MM.1S (cell line): ENCODE results near the gene CCIN.

Experiments used
- EZH2 ChIP-seq: fragments of 300-600 bp; sonication (generic); optimal IDR thresholded peaks from 2 replicates; pipeline ENCODE3; 2017; ENCODE audit warnings: low read depth, mild to moderate bottlenecking, antibody characterized with exemption, low read length, mixed read lengths
- EZH2phosphoT487 ChIP-seq: fragments of 300-600 bp; sonication (generic); IDR thresholded peaks from 2 replicates; pipeline ENCODE4 v1.6.1; 2018; ENCODE audit warnings: antibody characterized with exemption, low read length
- TF ChIP-seq, protein P1 (sequence below): fragments of 300-600 bp; sonication (generic); IDR thresholded peaks from 2 replicates; pipeline ENCODE4 v1.5.1; 2016; ENCODE audit warnings: antibody characterized with exemption, low read length, mixed read lengths

DNA sequence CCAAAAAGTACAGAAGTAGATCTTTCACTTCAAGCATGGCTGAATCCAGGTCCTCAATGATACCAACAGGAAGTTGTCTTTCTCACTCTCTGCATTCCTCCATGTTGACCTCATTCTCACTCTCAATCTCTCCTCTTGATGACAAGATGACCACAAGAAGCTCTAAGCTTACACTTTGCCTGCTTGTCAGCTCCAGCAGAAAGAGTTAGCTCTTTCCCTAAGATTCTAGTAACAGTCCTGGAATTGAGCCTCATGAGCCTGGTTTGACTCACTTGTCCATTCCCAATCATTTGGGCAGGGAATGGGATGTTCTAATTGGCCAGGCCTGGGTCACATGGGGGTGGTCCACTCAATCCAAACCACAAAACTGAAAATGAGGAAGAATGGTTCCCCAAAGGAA, 18.2 kb downstream of the CCIN start:
- TF ChIP-seq EZH2phosphoT487 = no peak
- TF ChIP-seq, protein P1, sequence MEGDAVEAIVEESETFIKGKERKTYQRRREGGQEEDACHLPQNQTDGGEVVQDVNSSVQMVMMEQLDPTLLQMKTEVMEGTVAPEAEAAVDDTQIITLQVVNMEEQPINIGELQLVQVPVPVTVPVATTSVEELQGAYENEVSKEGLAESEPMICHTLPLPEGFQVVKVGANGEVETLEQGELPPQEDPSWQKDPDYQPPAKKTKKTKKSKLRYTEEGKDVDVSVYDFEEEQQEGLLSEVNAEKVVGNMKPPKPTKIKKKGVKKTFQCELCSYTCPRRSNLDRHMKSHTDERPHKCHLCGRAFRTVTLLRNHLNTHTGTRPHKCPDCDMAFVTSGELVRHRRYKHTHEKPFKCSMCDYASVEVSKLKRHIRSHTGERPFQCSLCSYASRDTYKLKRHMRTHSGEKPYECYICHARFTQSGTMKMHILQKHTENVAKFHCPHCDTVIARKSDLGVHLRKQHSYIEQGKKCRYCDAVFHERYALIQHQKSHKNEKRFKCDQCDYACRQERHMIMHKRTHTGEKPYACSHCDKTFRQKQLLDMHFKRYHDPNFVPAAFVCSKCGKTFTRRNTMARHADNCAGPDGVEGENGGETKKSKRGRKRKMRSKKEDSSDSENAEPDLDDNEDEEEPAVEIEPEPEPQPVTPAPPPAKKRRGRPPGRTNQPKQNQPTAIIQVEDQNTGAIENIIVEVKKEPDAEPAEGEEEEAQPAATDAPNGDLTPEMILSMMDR = no peak
- TF ChIP-seq EZH2 = no peak
